Measurements from ENCODE around the gene ERC1.
"Not testable (repeated sequence)": the region's sequence is repeated elsewhere in the genome, so short reads cannot be mapped to it uniquely, and the experiment has no call there.

The ERC1 gene

DNA sequence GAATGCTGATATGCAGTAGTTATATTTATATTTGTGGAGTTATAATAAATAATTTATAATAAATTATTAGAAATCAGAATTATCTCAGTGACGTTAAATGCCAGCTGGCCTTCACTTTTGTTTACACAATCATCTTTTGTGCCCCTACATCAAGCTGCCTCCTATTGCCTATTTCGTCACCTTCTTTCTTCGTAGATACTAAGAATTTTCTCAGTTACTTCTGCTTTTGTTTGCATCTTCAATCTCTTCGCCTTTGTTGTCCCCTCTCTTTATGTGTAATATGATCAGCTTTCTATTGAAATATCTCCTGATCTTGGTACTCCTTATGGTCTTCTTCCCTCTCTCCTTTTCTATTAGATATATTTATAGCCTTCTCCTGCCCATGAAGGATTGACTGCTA is 197.0 kb downstream of the ERC1 start:
- in situ Hi-C loops (cut with HindIII; ENCODE audit: low sequenced_read_pairs): no loop called here
- DNase-seq (ENCODE audit: low read depth): no peak
- TF ChIP-seq, protein P1, sequence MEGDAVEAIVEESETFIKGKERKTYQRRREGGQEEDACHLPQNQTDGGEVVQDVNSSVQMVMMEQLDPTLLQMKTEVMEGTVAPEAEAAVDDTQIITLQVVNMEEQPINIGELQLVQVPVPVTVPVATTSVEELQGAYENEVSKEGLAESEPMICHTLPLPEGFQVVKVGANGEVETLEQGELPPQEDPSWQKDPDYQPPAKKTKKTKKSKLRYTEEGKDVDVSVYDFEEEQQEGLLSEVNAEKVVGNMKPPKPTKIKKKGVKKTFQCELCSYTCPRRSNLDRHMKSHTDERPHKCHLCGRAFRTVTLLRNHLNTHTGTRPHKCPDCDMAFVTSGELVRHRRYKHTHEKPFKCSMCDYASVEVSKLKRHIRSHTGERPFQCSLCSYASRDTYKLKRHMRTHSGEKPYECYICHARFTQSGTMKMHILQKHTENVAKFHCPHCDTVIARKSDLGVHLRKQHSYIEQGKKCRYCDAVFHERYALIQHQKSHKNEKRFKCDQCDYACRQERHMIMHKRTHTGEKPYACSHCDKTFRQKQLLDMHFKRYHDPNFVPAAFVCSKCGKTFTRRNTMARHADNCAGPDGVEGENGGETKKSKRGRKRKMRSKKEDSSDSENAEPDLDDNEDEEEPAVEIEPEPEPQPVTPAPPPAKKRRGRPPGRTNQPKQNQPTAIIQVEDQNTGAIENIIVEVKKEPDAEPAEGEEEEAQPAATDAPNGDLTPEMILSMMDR (IDR thresholded peaks at IDR 0.05; ENCODE audit: low read depth, low read length, missing control alignments): no peak

DNA sequence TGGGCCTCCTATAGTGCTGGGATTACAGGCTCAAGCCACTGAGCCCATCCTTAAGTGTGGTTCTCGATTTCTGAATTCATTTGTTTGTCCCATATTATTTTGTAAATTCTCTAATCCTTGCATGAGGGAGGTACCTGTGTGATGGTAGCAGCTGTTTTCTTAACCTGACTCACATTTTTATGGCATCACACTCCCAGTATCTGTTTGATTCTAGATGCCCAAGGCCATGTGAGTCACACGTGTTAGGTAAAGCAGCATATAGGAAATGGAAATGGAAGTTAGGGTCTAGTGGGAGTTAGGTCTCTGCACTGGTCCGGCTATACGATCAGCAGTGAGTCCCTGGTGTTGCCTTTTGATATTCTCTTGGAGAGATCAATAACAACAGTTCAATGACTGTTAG is 198.1 kb downstream of the ERC1 start:
- TF ChIP-seq, protein P1 (IDR thresholded peaks at IDR 0.05; ENCODE audit: low read depth, low read length, missing control alignments): no peak
- DNase-seq (ENCODE audit: low read depth): no peak
- no peak overlapping the region for H3K4me3 ChIP-seq (ENCODE audit: low read depth, low read length)
- in situ Hi-C loops (cut with HindIII; ENCODE audit: low sequenced_read_pairs): no loop called here

More for the DNA sequence above, 197.0 kb downstream of the ERC1 start:
- H3K4me3 ChIP-seq (ENCODE audit: low read depth, low read length): no peak overlapping the region

DNA sequence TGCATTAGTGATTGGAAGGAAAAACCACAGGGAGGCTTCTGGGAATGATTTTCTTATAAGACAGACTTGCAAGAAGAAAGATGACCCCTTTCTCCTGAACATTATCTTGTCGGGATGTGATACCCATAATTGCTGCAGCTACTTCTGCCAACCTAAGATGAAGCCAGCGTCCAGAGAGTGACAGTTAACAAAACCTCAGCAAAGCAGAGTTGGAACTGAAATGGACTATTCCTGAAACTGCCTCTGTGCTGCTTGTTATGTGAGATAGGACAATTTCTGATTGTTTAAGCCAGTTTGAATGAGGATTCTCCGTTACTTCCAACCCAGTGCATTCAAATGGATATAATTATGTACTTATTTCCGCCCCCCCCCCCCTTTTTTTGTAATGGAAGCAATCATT is 204.5 kb downstream of the ERC1 start:
- no peak overlapping the region for H3K4me3 ChIP-seq (ENCODE audit: low read depth, low read length)
- in situ Hi-C loops (cut with HindIII; ENCODE audit: low sequenced_read_pairs): no loop called here

DNA sequence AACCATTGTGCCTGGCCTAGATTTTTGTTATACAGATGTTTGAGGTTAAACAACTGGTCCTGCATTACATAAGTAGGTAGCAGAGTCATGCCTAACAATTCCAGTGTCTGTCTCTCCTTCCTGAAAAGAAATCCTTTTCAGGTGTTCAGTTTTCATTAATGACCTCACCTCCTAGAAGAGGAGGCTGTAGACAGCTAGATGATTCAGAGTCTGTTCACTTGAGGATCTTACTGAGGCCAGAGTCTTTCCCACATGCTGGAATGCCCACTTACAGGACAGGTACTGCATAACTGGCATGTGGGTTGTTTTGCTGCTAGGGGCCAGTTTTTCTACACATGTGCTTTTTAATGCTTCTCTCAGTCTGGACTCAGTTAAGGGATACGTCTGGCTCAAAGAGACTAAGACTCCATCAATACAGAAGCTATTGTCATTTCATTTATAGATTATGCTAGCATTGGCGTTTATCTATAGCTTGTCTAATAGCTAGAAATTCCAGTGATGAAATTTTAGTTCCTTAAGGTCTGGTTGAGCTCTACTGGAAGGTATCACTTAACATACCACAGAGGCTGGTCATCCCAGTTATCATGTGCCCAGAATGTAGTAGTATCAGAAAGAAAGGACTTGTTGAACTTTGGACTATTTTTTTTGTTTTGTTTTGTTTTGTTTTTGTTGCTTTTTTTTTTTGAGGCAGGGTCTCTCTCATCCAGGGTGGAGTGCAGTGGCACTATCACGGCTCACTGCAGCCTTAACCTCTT is 206.4 kb downstream of the ERC1 start:
- TF ChIP-seq, protein P1 (IDR thresholded peaks at IDR 0.05; ENCODE audit: low read depth, low read length, missing control alignments): no peak
- H3K4me3 ChIP-seq (ENCODE audit: low read depth, low read length): no peak overlapping the region
- in situ Hi-C loops (cut with HindIII; ENCODE audit: low sequenced_read_pairs): no loop called here
- DNase-seq (ENCODE audit: low read depth): no peak

More for the DNA sequence above, 204.5 kb downstream of the ERC1 start:
- no peak for DNase-seq (ENCODE audit: low read depth)
- TF ChIP-seq, protein P1 (IDR thresholded peaks at IDR 0.05; ENCODE audit: low read depth, low read length, missing control alignments): no peak

DNA sequence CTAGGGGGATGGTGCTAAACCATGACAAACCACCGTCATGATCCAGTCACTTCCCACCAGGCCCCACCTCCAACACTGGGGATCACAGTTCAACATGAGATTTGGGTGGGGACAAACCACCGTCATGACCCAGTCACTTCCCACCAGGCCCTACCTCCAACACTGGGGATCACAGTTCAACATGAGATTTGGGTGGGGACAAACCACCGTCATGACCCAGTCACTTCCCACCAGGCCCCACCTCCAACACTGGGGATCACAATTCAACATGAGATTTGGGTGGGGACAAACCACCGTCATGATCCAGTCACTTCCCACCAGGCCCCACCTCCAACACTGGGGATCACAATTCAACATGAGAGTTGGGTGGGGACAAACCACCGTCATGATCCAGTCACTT is 207.8 kb downstream of the ERC1 start:
- H3K4me3 ChIP-seq (ENCODE audit: low read depth, low read length); DNase-seq (ENCODE audit: low read depth); in situ Hi-C loops (cut with HindIII; ENCODE audit: low sequenced_read_pairs): not testable (repeated sequence)

DNA sequence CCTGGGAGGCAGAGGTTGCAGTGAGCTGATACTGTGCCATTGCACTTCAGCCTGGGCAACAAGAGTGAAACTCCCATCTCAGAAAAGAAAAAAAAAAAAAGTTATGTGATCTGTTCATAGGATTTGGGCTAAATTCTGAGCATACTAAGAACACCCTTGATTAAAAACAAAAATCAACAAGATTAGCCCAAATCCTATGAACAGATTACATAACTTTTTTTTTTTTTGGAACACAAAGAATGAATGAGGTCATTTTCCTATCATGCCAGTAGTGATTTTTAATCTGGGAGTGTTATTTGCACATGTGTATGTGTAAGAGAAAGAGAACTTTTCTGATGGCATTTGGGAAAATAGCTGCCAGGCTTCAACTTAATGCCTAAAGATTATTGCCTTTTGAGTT is 208.7 kb downstream of the ERC1 start:
- DNase-seq (ENCODE audit: low read depth): no peak
- in situ Hi-C loops (cut with HindIII; ENCODE audit: low sequenced_read_pairs): no loop called here
- H3K4me3 ChIP-seq (ENCODE audit: low read depth, low read length): no peak overlapping the region
- TF ChIP-seq, protein P1 (IDR thresholded peaks at IDR 0.05; ENCODE audit: low read depth, low read length, missing control alignments): no peak

DNA sequence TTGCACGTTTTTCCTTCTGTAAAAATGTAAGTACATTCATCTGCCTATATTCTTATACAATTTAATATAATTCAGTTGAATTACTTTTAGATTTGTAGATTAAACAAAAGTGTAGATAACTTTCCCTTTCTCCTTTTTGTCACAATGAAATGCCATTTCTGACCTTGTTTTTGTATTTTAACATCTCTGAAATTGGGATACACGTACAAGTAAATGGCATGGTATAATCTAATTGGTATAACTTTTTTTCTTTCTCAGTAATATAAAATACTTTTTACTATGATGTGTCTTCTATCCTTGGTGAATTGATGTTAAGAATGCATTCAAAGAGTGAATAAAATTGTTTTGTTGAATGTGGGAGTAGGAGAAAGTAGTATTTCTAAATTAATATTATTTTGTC is 210.0 kb downstream of the ERC1 start:
- no peak overlapping the region for H3K4me3 ChIP-seq (ENCODE audit: low read depth, low read length)
- in situ Hi-C loops (cut with HindIII; ENCODE audit: low sequenced_read_pairs): no loop called here
- TF ChIP-seq, protein P1 (IDR thresholded peaks at IDR 0.05; ENCODE audit: low read depth, low read length, missing control alignments): no peak
- DNase-seq (ENCODE audit: low read depth): no peak

All from astrocyte of the cerebellum (primary cell).